ENCODE results near the gene QRICH1. TPM values are rescaled to one million over a fixed set of nuclear protein-coding genes. Genes with fewer than 3 reads are reported as not detected.
"Not testable (repeated sequence)": the region's sequence is repeated elsewhere in the genome, so short reads cannot be mapped to it uniquely, and the experiment has no call there.

Gene QRICH1
- total RNA-seq, 1 donor from 2014 or later, result 53.6 TPM

DNA sequence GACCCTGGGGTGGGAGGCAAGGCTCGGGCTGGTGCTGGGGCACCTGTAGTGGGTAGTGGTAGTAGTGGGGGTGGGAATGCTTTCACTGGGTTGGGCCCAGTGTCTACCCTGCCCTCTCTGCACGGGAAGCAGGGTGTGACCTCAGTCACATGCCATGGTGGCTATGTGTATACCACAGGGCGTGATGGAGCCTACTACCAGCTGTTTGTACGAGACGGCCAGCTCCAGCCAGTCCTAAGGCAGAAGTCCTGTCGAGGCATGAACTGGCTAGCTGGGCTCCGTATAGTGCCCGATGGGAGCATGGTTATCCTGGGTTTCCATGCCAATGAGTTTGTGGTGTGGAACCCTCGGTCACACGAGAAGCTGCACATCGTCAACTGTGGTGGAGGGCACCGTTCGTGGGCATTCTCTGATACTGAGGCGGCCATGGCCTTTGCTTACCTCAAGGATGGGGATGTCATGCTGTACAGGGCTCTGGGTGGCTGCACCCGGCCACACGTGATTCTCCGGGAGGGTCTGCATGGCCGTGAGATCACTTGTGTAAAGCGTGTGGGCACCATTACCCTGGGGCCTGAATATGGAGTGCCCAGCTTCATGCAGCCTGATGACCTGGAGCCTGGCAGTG, 80.6 kb downstream of the QRICH1 start:
- no peak for DNase-seq (ENCODE audit: low read depth)
- TF ChIP-seq, protein P1, sequence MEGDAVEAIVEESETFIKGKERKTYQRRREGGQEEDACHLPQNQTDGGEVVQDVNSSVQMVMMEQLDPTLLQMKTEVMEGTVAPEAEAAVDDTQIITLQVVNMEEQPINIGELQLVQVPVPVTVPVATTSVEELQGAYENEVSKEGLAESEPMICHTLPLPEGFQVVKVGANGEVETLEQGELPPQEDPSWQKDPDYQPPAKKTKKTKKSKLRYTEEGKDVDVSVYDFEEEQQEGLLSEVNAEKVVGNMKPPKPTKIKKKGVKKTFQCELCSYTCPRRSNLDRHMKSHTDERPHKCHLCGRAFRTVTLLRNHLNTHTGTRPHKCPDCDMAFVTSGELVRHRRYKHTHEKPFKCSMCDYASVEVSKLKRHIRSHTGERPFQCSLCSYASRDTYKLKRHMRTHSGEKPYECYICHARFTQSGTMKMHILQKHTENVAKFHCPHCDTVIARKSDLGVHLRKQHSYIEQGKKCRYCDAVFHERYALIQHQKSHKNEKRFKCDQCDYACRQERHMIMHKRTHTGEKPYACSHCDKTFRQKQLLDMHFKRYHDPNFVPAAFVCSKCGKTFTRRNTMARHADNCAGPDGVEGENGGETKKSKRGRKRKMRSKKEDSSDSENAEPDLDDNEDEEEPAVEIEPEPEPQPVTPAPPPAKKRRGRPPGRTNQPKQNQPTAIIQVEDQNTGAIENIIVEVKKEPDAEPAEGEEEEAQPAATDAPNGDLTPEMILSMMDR (conservative IDR thresholded peaks at IDR 0.05; ENCODE audit: low read depth, low read length), result no peak
- H3K4me3 ChIP-seq (ENCODE audit: low read depth, low read length), result no peak overlapping the region

DNA sequence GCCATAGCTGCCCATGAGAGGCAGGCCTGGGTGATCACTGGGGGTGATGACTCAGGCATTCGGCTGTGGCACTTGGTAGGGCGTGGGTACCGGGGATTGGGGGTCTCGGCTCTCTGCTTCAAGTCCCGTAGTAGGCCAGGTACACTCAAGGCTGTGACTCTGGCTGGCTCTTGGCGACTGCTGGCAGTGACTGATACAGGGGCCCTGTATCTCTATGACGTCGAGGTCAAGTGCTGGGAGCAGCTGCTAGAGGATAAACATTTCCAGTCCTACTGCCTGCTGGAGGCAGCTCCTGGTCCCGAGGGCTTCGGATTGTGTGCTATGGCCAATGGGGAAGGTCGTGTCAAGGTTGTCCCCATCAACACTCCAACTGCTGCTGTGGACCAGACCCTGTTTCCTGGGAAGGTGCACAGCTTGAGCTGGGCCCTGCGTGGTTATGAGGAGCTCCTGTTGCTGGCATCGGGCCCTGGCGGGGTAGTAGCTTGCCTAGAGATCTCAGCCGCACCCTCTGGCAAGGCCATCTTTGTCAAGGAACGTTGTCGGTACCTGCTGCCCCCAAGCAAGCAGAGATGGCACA, 81.3 kb downstream of the QRICH1 start:
- H3K4me3 ChIP-seq (ENCODE audit: low read depth, low read length), result no peak overlapping the region
- no peak for DNase-seq (ENCODE audit: low read depth)
- TF ChIP-seq, protein P1 (conservative IDR thresholded peaks at IDR 0.05; ENCODE audit: low read depth, low read length), result no peak

- DNase-seq (ENCODE audit: low read depth), result no peak
- TF ChIP-seq, protein P1 (conservative IDR thresholded peaks at IDR 0.05; ENCODE audit: low read depth, low read length), result no peak
- no peak overlapping the region for H3K4me3 ChIP-seq (ENCODE audit: low read depth, low read length)
These were observed 84.5 kb downstream of the QRICH1 start for GRCh38 chr3:49009396-49009795.

GRCh38 chr3:49008627-49009026, 85.2 kb downstream of the QRICH1 start:
- DNase-seq (ENCODE audit: low read depth), result not testable (repeated sequence)
- peak overlapping the region; percentile 70 for H3K4me3 ChIP-seq (ENCODE audit: low read depth, low read length)

GRCh38 chr3:49007771-49008528, 85.9 kb downstream of the QRICH1 start:
- DNase-seq (ENCODE audit: low read depth), result no peak
- peak overlapping the region; percentile 70 for H3K4me3 ChIP-seq (ENCODE audit: low read depth, low read length)
- TF ChIP-seq, protein P1 (conservative IDR thresholded peaks at IDR 0.05; ENCODE audit: low read depth, low read length), result no peak

DNA sequence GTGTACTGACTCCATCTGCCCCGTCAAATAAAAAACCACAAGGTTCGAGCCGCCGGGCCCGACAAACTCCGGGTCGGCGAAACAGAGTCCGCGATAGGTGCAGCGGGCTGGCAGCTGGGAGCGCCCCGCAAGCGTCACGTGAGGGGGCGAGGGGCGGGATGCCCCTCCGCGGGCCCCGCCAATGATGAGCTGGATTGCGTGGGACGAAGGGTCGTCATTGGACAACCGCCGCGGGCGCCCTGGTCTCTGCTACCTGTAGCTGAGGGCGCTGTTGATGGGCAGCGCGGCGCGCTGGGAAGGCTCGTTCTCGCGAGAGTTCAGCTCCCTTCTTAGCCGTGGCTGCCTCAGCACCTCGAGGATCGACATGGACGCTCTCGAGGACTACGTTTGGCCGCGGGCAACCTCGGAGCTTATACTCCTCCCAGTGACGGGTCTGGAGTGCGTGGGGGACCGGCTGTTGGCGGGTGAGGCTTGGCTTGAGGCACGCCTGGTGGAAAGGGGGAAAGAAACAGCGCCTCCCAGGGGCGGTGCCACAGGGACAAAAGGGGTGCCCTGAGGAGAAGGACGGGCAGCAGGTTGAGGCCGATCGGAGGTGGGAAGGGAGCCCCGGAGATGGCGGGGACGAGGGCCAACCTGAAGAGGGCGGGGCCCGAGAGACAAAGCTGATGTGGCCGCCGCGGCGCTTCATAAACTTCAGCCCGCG, 86.7 kb downstream of the QRICH1 start, which contains the start of gene WDR6:
WDR6 (plus strand) TSS at position 324 of the 703 bp plus-strand sequence; CDS start at position 365, 41 bp downstream.
- TF ChIP-seq, protein P1 (conservative IDR thresholded peaks at IDR 0.05; ENCODE audit: low read depth, low read length), result peak; percentile 55
- peak within 1 kb of the TSS; percentile 70 for H3K4me3 ChIP-seq (ENCODE audit: low read depth, low read length)
- DNase-seq (ENCODE audit: low read depth), result peak; percentile 74
